Activated naive CD8-positive, alpha-beta T cell treated with anti-CD3 and anti-CD28 coated beads, Interleukin-2, amount 50 U/mL, for 16 hours (primary cell): Measurements from ENCODE around the gene HMGCLL1.

Experiments used
- DNase-seq: peaks from one replicate; pipeline ENCODE4 v3.0.0-alpha.2; 2020; ENCODE audit warnings: low read depth, low spot score

HMGCLL1 gene

DNA sequence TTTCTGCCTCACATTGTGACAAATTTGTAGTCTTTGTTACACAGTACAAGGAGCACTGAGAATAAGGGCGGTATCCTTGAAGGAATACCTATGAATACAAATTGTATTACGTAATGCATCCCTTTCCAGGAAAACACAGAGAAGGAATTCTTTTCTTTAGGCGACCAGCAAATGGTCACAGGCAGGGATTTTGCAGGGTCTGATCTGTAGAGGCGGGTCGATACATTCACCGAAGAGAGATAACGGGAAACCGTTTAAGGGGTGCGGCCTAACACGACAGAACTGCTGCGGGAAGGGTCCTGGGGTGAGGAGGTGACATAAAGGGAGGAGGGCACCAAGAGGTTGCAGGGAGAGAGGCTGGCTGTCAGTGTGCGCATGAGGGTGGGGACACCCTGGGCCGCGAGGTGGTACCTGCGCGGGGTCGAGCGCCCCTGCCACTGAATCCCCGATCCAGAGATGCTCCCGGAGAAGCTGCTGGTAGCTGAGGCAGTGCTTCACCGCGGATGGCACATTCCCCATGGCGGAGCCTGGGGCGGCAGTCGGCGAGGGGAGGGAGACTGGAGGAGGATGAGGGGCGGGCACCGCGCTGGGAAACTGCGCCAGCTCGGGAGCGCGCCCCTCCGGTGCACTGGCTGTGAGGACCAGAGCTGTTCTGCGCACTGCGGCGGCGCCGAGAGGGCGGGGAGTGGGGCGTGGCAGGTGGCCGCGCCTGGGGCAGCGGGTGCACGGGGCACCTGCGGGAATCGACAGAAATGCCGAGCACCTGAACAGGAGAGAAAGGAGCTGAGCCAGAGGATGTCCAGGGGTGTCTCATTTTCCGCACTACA is at the start of gene HMGCLL1:
Gene HMGCLL1 (minus strand): TSS at position 656 of the 827 bp plus-strand sequence. CDS start 137 bp downstream, at position 519.
- no peak for DNase-seq

DNA sequence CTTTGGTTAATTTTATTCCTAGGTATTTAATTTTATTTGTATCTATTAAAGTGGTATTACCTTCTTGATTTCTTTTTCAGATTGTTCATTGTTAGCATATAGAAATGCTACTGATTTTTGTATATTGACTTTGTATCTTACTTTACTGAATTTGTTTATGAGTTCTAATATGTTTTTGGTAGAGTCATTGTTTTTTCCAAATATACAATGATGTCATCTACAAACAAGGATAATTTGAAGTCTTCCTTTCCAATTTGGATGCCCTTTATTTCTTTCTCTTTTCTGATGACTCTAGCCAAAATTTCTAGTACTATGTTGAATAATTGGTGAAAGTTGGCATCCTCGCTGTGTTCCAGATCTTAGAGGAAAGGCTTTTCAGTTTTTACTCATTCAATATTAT is 43.0 kb upstream of the HMGCLL1 start:
- no peak for DNase-seq

DNA sequence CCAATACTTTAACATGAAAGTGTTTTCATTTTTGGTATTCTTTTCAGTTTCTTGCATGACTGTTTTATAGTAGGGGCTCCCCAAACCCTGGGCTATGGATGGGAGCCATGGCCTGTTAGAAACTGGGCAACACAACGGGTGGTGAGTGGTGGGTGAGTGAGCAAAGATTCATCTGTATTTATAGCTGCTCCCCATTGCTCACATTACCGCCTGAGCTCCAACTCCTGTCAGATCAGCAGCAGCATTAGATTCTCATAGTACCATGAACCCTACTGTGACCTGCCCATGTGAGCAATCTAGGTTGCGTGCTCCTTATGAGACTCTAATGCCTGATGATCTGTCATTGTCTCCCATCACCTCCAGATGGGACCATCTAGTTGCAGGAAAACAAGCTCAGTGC is 42.3 kb upstream of the HMGCLL1 start:
- no peak for DNase-seq

DNA sequence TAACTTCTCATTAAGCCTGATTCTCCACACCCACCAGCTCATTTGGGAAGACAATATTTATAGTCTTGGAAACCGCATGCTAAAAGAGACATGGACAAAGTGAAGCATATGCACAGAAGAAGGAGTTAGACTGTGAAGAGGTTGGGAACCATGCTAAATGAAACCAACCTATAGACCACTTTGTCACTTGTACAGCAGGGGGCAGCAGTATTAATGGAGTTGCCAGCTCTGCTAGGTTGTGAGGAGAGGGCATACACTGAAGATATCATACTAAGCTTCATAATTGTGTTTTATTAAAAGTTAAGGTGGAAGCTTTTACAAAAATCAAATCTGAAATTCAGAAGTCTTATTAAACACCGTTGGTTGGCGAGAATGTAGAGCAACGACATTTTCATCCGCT is 38.3 kb upstream of the HMGCLL1 start:
- DNase-seq = no peak

DNA sequence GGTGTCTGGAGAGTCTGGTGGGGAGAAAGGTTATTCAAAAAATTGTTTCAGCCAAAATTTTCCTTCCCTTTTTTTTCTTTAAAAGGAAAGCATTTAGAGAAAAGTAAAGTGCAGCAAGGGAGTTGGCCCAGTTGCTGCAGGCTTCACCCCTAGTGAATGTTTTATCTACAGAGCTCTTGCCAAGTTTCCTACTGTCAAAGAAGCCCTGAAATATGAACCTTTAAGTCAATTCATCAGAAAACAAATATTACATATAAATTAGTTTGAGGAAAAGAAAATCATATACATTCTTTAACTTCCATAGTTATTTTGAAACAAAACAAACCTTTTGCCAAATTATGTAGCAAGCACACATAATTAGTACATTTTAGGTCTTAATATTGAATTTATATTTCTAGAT is 25.0 kb upstream of the HMGCLL1 start:
- DNase-seq = no peak

DNA sequence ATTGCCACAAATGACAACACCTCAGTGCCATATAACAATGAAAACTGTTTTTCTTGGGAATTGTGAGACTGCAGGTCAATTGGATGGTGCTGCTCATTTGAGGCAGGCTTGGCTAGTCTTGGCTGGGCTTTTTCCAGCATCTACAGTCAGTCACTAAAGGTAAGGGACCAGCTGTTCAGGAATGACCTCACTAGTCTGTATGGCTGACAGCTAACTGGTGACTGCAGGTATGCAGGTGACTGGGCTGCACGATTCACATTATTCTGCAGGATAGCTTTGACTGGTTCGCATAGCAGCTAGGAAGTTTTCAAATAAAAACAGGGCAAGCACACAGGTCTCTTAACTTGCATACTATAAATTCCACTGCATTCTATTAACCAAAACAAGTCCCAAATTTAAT is 22.1 kb upstream of the HMGCLL1 start:
- no peak for DNase-seq

DNA sequence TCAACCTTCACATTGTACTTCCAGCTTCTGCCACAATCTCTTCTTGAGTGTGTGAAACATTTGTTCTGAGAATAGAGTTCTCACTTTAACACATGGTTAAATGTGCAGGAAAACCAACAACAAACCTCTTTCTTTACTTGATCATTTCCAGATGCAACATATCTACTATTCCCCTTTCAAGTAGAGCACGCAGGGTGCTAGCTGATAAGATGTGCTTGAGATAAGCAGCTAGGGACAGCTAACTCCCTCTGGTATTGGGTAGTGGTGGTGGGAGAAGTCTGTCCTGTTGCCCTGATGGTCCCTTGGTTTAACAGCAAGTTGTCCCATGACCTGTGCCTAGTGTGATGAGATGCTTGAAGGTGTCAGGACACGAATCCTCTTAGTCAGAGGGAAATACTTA is 15.4 kb upstream of the HMGCLL1 start:
- no peak for DNase-seq

DNA sequence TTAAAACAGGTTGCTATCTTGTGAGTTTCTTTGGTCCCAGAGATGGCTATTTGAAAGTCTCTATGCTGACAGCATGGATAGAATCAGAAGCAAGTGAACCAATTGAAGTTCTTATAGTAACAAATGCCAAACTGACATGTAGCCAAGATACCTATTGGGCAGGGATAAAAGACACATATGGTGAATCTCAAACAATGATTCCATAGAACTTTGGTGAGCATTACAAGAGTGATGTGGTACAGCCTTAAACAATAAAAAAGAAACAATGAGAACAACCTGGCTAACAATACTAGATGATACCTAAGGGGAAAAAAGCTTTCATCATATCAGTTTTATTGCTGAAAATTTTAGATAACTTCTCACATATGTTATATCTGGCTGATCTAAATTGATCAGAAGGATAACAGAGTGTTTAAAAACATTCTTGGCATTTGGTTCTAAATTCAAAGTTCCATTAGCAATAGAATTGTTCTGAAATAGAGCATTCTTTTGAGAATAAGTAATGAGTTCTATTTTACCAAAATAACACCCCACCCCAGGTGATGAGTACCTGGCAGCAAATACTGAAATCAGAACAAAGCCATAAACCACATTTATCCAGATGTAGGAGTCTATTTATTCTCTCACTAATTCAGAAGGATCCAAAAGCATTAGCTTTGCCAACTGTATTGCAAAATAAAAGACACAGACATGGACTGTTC is 5.8 kb upstream of the HMGCLL1 start:
- DNase-seq = no peak

DNA sequence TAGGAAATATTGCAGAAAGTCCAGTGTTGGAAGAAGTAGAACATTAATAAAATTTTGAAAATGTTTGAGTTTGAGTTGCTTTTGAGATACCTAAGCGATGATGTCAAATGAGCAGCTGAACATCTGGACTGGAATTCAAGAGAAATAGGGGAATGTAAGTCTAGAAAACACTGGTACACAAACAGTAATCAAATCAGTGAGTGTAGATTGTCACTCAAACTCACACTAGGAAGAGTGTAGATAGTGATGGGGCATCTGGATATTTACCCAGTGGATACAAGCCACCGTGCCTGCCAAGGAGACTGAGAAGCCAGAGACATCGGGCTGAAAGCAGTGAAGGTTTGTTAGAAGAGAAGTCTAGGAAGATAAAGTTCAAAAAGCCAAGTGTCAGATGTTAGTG is 2.2 kb downstream of the HMGCLL1 start:
- DNase-seq = no peak

DNA sequence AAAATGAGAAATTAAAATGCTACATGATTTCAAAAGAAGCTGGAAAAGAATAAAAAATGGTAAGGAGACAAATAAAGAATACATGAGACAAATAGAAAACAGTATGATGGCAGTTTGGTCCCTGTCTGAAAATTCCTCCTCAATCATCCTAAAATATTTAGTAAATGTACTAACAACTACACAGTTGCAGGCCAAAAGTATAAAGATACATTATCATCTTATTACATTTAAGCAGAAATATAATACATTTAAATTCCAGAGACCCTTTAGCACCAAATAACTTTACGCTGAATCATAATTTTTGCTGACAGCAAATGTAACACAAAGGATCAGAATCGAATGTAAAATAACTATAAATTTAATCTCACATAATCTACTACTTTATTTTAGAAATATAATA is 4.4 kb downstream of the HMGCLL1 start:
- DNase-seq = no peak

DNA sequence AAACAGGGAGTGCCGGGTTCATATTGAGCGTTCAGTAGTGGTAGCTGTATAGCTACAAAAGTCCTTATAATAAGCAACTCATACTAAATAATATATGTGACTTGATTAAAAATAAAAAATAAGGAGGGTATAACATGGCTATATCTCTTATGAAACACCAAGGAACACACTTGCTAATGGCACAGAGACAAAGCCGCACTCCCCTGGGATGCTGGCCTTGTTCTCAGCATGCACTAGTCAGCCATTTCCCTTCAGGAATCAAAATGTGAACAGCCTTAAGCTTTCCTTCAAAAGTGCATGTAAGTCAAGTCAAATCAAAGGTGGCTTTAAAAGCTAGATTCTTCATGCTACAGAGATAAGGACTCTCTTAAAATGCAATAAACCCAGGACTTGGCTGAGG is 9.4 kb downstream of the HMGCLL1 start:
- no peak for DNase-seq

DNA sequence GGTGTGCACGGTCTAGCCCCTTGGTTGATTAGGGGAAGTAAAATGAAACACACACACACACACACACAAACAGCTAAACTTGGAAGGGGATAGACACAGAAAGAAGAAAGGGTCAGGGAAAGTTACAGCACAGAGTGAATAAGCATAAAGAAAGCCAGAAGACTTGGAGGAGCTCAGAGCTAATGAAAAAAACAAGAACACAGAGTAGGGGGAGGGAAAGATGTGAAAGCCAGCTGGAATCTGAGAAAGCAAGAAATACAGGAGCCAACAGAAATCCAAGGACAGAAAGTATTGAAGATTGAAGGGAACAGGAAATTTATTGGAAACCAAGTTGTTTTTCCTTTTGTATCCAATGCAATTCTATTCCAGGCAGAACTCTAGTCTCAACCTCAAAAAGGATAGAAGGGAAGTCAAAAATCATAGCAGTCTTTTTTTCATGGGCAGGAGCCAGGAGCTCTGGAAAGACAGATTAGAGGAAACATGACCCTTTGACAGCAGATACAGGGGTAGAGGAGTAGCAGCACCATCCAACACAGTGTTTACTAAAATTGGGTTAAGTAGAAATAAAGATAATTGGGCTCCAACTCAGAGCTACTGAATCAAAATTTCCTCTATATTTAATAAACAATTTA is 10.1 kb downstream of the HMGCLL1 start:
- no peak for DNase-seq

DNA sequence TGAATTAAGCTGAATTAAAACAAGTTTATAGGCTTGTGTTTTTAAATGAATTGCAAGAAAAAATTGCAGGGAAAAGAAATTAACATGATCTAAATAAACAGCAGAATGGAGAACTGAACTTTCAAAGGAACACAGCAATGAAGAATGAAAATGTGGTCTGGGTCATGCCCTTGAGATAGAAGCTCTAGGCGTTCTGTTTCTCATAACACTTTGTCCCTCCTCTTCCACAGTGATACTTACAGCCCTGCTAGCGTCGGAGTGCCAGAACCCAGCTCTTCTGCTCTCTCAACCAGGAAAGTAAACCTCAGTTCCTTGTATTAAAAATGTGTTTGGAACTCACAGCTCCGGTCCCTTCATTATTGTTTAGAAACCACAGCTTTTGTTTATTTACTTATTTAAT is 11.4 kb downstream of the HMGCLL1 start:
- DNase-seq = no peak

DNA sequence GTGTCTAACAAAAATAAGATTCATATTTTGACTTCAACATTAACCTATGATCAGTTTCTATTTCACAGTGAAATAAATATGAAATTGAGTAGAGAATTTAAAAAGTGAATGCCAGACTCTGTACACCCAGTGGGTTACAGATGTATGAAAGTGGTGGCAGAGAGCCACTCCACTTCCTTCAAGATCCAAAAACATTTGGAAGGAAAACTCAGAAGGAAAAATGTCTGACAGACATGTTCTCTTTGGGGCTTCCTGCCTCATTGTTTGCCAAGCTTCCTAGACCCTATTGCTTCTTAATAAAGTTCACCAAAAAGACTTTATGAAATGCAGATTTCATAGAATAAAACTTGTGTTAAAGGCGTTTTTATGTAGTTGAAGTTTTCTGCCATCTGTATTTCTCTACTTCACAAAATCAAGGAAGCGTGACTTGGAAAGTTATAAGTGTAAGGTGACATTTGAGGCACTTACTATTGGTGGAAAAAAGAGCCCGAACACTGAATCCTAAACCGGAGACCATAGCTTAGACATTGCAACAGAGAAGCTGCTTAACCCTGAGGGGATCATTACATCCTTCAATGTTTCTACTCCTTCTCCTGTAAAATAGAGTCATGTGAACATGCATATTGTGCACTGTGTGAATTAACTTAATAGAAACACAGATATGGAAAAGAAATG is 12.8 kb downstream of the HMGCLL1 start:
- DNase-seq = no peak

DNA sequence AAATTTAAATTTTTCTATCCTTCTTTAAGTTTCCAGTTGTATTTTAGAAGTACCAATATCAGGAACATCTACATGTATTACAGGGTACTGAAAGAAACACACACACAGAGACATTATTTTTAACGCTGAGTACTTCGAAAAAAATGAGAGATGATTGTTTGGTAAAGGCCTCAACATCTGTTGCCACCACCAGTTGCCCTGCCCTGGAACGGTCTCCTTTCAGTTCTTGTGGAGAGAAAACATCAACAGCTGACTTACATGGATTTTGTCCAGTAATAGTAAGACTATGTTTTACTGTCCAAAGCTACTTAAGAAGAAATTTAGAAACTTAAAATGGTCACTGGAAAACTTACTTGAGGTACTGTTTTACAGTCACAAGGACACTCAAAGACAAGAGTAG is 16.7 kb downstream of the HMGCLL1 start:
- DNase-seq = no peak

DNA sequence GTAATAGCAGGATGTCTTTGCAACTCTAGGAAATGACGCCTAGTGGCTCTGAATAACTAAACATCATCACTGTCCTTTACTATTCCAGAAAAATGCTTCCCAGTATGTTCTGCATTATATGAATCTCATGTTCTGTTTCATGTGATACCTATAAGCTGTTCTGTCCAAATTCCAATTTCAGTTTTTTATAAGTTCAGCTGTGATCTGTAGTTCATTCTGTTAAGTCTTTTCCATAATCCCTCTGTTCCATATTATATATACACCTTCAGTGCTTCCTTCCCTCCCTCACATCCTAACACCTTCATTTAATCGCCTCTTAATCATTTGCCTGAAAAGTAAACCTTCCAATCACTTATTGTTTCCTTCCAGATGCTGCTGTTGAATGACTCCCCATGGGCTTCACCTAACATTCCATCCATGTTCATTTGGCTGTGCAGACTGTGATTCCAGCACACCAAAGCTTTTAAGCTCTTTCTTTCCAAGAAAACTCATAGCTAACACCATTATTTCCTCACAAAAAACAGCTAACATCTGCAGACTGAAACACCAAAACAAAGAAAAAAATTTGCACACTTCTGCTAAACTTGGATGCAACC is 18.6 kb downstream of the HMGCLL1 start:
- DNase-seq = no peak

DNA sequence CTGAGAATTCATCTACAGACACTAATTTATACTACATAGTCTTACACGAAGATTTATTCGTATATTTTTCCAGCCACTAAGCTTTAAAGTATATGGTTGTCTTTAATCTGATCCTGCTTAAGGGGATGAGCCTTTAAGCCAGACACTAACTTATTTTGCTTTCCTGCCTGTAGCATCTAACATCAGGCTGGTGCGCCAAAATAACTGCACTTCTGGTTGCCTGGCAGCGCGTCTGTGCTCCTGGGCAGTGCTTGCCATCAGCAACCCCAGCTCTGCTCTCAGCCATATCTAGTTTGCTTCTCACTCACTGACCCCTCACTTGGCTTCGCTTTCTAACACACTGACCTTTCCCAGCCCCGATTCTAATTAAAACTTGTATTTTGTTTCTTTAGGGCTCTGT is 21.8 kb downstream of the HMGCLL1 start:
- no peak for DNase-seq

DNA sequence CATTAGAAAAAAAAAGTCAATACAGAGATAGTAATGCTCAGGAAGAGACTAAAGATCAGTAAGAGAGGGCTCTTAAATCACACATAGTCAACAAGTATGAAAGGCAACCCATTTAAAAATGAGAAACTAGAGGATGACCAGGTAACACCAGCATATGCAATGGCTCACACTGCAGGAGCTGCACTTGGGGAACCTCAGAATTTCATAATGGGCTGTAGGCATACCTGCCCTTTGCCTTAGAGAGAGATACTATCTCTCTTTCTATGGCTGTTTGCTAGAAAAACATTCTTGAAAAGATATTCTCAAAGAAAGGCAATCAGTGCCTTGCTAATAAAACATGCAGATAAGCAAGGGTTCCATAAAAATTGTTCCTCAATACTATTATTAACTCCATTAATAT is 33.2 kb downstream of the HMGCLL1 start:
- no peak for DNase-seq

DNA sequence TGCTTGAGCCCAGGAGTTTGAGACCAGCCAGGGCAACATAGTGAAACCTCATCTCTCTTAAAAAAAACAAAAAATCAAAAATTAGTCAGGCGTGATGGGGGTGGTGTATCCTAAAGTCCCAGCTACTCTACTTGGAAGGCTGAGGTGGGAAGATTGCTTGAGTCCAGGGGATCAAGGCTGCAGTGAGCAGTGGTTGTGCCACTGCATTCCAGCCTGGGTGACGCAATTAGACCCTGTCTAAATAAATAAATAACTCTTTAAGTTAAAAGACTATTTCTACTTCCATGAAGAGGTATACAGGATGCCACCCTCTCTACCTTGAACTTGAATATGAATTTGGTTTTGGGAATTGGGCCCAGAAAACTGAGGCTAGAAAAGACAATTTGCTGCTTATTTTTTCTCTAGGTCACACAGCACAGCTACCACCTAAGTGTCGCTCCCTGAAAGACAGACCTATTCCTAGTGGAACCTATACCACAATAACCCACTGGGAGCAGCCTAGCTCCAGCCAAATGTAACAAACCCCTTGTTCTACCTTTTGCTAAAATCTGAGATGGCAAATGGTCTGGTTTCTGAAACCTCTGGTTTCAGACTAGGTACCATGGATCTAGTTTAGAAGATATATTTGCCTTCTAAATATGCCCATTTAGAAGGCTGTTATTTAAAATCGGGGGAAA is 35.2 kb downstream of the HMGCLL1 start:
- DNase-seq = no peak

DNA sequence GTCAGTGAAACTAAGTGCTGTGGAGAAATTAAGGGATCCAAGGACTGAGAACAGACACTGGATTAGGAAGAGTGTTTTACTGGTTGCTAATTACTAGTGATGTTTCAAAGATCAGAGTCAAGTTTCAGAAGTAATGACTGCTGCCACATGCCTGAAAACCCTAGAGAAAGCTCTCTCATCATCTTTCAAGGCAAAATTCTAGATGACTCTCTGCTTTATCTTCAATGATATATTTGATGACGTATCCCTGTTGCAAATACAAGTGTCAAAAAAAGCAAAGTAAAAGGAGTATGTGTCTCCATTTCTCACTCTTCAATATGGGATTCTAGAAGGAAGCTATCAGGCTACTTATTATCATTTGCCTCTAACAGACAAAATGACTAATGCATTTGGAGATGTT is 38.0 kb downstream of the HMGCLL1 start:
- DNase-seq = no peak

DNA sequence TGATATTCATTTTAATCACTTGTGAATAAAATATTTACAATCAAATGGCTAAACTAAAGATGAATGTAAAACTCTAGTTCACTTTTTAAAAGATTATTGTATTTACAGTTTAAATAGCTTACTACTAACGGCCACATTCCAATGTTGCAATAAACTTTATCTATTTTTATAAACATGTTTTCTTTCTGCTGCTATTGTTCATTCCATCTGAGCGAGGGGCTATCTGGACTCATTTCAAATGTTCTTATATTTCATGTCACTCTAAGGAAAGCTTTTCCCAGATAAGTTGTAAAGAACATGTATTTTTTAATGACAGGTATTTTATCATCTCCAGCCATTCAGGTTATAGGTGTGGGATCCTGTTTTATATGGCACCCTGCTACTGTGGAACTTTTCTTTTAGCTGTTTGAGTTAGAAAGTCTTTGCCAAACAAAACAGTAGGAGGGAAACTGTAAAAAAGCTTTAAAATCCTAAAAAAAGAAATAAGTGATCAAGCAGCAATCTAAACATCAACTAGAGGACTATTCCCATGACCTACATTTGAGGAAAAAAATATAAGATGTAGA is 42.5 kb downstream of the HMGCLL1 start:
- no peak for DNase-seq
